ENCODE results near the gene TCERG1L. TPM values are rescaled to one million over a fixed set of nuclear protein-coding genes. Genes with fewer than 3 reads are reported as not detected.

TCERG1L gene
- total and polyA plus RNA-seq, 2 experiments from 2014 or later, result 0.47 to 0.73 TPM

GRCh38 chr10:131180086-131180485 is 131.4 kb downstream of the TCERG1L start:
- TF ChIP-seq EZH2 (IDR thresholded peaks at IDR 0.05; ENCODE audit: borderline replicate concordance) (no peak), EZH2phosphoT487 (IDR thresholded peaks at IDR 0.05; ENCODE audit: low read depth, severe bottlenecking, unreplicated experiment) (no peak)
- DNase-seq (ENCODE audit: low spot score), result no peak

GRCh38 chr10:131179361-131179760 is 132.2 kb downstream of the TCERG1L start:
- TF ChIP-seq CTCF (IDR thresholded peaks at IDR 0.05; ENCODE audit: poor library complexity) (no peak), EZH2 (IDR thresholded peaks at IDR 0.05; ENCODE audit: borderline replicate concordance) (no peak), EZH2phosphoT487 (IDR thresholded peaks at IDR 0.05; ENCODE audit: low read depth, severe bottlenecking, unreplicated experiment) (no peak)
- 78% methylated on average over 10 of the region's 10 CpGs for WGBS (ENCODE audit: low lambda C conversion rate, missing lambda C conversion rate)
- Histone ChIP-seq H3K4me1 (ENCODE audit: insufficient read depth) (no peaks in the 10 kb centered on the region), H3K9me3 (ENCODE audit: low read depth) (no peaks in the 10 kb centered on the region), H2AFZ (no peak overlapping the region), H3K9me2 (replicated peaks; ENCODE audit: insufficient read depth) (no peaks in the 10 kb centered on the region), H3K27ac (no peak overlapping the region), H4K20me1 (ENCODE audit: insufficient read depth, poor library complexity, severe bottlenecking) (no peaks in the 10 kb centered on the region), H3K4me3 (no peak overlapping the region), H3K79me2 (no peaks in the 10 kb centered on the region), H3K4me2 (no peak overlapping the region), H3K36me3 (replicated peaks; ENCODE audit: insufficient read depth, low read depth) (no peaks in the 10 kb centered on the region), H3K27me3 (no peaks in the 10 kb centered on the region)
- no peak for DNase-seq (ENCODE audit: low spot score)

More at GRCh38 chr10:131180086-131180485, 131.4 kb downstream of the TCERG1L start:
- no peaks in the 10 kb centered on the region for H3K9me3 ChIP-seq (ENCODE audit: low read depth)
- no peaks in the 10 kb centered on the region for H3K9me2 ChIP-seq (replicated peaks; ENCODE audit: insufficient read depth)
- no peak overlapping the region for H2AFZ ChIP-seq
- no peak overlapping the region for H3K4me2 ChIP-seq
- no peaks in the 10 kb centered on the region for H3K27me3 ChIP-seq
- H3K27ac ChIP-seq, result no peak overlapping the region
- no peaks in the 10 kb centered on the region for H3K79me2 ChIP-seq
- 96% methylated on average over 9 of the region's 9 CpGs for WGBS (ENCODE audit: low lambda C conversion rate, missing lambda C conversion rate)
- no peaks in the 10 kb centered on the region for H4K20me1 ChIP-seq (ENCODE audit: insufficient read depth, poor library complexity, severe bottlenecking)
- no peaks in the 10 kb centered on the region for H3K36me3 ChIP-seq (replicated peaks; ENCODE audit: insufficient read depth, low read depth)
- no peaks in the 10 kb centered on the region for H3K4me1 ChIP-seq (ENCODE audit: insufficient read depth)
- H3K4me3 ChIP-seq, result no peak overlapping the region

GRCh38 chr10:131178521-131179331 is 132.8 kb downstream of the TCERG1L start:
- Histone ChIP-seq H3K27ac (no peak overlapping the region), H3K36me3 (replicated peaks; ENCODE audit: insufficient read depth, low read depth) (no peaks in the 10 kb centered on the region), H3K9me2 (replicated peaks; ENCODE audit: insufficient read depth) (no peaks in the 10 kb centered on the region), H3K79me2 (no peaks in the 10 kb centered on the region), H3K4me1 (ENCODE audit: insufficient read depth) (no peaks in the 10 kb centered on the region), H3K27me3 (no peaks in the 10 kb centered on the region), H3K4me3 (no peak overlapping the region), H2AFZ (no peak overlapping the region), H3K4me2 (no peak overlapping the region), H3K9me3 (ENCODE audit: low read depth) (no peaks in the 10 kb centered on the region), H4K20me1 (ENCODE audit: insufficient read depth, poor library complexity, severe bottlenecking) (no peaks in the 10 kb centered on the region)
- WGBS (ENCODE audit: low lambda C conversion rate, missing lambda C conversion rate), result 86% methylated on average over 29 of the region's 29 CpGs
- TF ChIP-seq EZH2phosphoT487 (IDR thresholded peaks at IDR 0.05; ENCODE audit: low read depth, severe bottlenecking, unreplicated experiment) (no peak), CTCF (IDR thresholded peaks at IDR 0.05; ENCODE audit: poor library complexity) (no peak), EZH2 (IDR thresholded peaks at IDR 0.05; ENCODE audit: borderline replicate concordance) (no peak)
- no peak for DNase-seq (ENCODE audit: low spot score)
